Endodermal cell (in vitro differentiated cells): Measurements from ENCODE around the gene SNX3. TPM values are rescaled to one million over a fixed set of nuclear protein-coding genes. Genes with fewer than 3 reads are reported as not detected.

ENCODE experiments used
- DNase-seq: peaks from one replicate; pipeline ENCODE4 v3.0.0-alpha.2; 2017
- H3K27ac ChIP-seq: 2 replicates; pipeline ENCODE4 v1.5.1; 2013; ENCODE audit warnings: mild to moderate bottlenecking, low read depth, low read length, moderate library complexity
- H3K27me3 ChIP-seq: 2 replicates; pipeline ENCODE4 v1.6.1; 2013; ENCODE audit warnings: mild to moderate bottlenecking, low read length, moderate library complexity; ENCODE audit not compliant: insufficient read depth, control insufficient read depth, poor library complexity, severe bottlenecking
- H3K36me3 ChIP-seq: 2 replicates; pipeline ENCODE4 v1.7.0; 2013; ENCODE audit warnings: mild to moderate bottlenecking, low read length, moderate library complexity; ENCODE audit not compliant: control insufficient read depth, insufficient read depth
- H3K4me1 ChIP-seq: one replicate; pipeline ENCODE4 v1.7.0; 2013; ENCODE audit warnings: low read length; ENCODE audit not compliant: control insufficient read depth, insufficient read depth
- H3K4me3 ChIP-seq: 2 replicates; pipeline ENCODE4 v1.5.1; 2013; ENCODE audit warnings: mild to moderate bottlenecking, low read length, moderate library complexity
- H3K9ac ChIP-seq: 2 replicates; pipeline ENCODE4 v1.6.1; 2013; ENCODE audit warnings: mild to moderate bottlenecking, low read length, moderate library complexity; ENCODE audit not compliant: poor library complexity, severe bottlenecking; ENCODE audit errors: extremely low read depth
- H3K9me3 ChIP-seq: 2 replicates; pipeline ENCODE4 v1.6.1; 2013; ENCODE audit warnings: mild to moderate bottlenecking, low read length, moderate library complexity; ENCODE audit not compliant: control insufficient read depth
- H3K27ac Mint-ChIP-seq: 2 replicates; pipeline ENCODE4 v1.8.0; 2020; ENCODE audit warnings: mixed read lengths
- H3K27me3 Mint-ChIP-seq: 2 replicates; pipeline ENCODE4 v1.8.0; 2021; ENCODE audit warnings: mild to moderate bottlenecking, mixed read lengths; ENCODE audit not compliant: insufficient read depth
- H3K36me3 Mint-ChIP-seq: 2 replicates; pipeline ENCODE4 v1.8.0; 2020; ENCODE audit warnings: low read depth, mixed read lengths
- H3K4me1 Mint-ChIP-seq: 2 replicates; pipeline ENCODE4 v1.8.0; 2020; ENCODE audit warnings: mixed read lengths
- H3K4me3 Mint-ChIP-seq: 2 replicates; pipeline ENCODE4 v1.8.0; 2020; ENCODE audit warnings: mild to moderate bottlenecking, moderate library complexity, mixed read lengths
- H3K9me3 Mint-ChIP-seq: 2 replicates; pipeline ENCODE4 v1.8.0; 2020; ENCODE audit warnings: mild to moderate bottlenecking, mixed read lengths
- WGBS, 2 experiments: methylation state at CpG; one replicate each; pipeline versions ENCODE4 v1.1.5 to v1.1.7; 2013; ENCODE audit warnings: missing lambda C conversion rate in 2 of 2, mixed read lengths in 1 of 2; ENCODE audit not compliant: insufficient coverage in 1 of 2, insufficient read length in 1 of 2; 5-methylcytosine and 5-hydroxymethylcytosine counted together
- total RNA-seq, 2 donors: library from RNA; stranded (reverse); fragmentation: NEBNext Ultra II Directional in 1 of 2; extraction: Animal tissue kit (Norgen Biotek cat#: 25700) in 1 of 2; gene quantifications; 2 replicates in 1 of 2; 3 replicates in 1 of 2; pipeline ENCODE4 v1.2.1, GENCODE V29; 2021
- TF ChIP-seq, protein P1 (sequence below): fragments of 200-600 bp; sonication (generic); conservative IDR thresholded peaks from 2 replicates; pipeline ENCODE4 v1.5.0; 2021; ENCODE audit warnings: antibody characterized with exemption, mild to moderate bottlenecking

The SNX3 gene
- total RNA-seq, 2 donors from 2014 or later = 79.2 TPM

DNA sequence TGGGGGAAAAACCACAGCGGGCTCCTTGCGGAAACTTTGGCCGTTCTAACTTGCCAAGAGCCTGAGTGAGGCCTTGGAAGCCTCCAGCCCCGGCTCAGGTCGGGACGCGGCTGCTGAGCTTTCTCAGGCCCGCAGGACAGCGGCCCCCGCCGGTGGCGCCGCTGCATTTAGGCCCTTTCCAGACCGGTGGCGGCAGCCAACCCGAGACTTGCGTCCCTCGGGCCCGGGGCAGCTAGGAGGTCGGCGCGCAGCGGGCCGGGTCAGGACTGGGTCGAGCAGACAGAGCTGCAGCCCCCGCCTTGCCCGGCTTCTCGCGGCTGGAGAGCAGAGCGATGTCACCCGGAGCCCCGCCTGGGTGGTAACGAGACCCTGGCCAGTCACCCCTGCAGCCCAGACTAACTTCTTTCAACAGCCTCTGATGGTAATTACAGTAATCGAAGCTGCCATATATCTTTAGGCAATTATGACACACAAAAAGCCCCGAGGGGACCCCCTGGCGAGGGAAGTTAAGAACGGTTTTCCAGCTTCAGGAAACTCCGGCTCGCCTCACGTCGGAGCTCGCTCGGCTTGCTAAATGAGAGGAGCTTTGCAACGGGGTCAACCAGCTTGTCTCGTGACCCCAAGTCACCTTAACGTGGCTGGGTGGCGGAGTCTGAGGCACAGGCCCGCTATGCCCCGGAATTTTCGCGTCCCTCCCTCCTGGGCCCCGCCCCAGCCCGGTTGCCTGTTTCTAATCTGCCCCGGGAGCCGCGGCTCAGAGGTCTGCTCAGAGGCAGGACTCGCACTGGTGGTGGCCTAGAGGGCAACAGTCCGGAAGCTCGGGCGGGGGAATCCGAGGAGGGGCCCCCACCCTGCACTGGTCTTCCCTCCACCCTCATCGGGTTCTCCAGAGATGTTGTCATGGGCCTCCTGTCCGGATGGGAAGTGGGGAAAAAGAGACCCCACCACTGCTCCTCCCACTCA lies 92.1 kb downstream of the SNX3 start:
- no peaks in the 10 kb centered on the region for H3K9me3 ChIP-seq
- no peak overlapping the region for H3K9ac ChIP-seq
- no peak overlapping the region for H3K27ac ChIP-seq
- H3K4me1 ChIP-seq = peaks cover 16% of the 10 kb centered on the region
- TF ChIP-seq, protein P1, sequence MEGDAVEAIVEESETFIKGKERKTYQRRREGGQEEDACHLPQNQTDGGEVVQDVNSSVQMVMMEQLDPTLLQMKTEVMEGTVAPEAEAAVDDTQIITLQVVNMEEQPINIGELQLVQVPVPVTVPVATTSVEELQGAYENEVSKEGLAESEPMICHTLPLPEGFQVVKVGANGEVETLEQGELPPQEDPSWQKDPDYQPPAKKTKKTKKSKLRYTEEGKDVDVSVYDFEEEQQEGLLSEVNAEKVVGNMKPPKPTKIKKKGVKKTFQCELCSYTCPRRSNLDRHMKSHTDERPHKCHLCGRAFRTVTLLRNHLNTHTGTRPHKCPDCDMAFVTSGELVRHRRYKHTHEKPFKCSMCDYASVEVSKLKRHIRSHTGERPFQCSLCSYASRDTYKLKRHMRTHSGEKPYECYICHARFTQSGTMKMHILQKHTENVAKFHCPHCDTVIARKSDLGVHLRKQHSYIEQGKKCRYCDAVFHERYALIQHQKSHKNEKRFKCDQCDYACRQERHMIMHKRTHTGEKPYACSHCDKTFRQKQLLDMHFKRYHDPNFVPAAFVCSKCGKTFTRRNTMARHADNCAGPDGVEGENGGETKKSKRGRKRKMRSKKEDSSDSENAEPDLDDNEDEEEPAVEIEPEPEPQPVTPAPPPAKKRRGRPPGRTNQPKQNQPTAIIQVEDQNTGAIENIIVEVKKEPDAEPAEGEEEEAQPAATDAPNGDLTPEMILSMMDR = peak; percentile 70
- DNase-seq = peak; percentile 88
- H3K4me3 Mint-ChIP-seq = peak overlapping the region; percentile 12
- no peaks in the 10 kb centered on the region for H3K36me3 Mint-ChIP-seq
- peaks cover 32% of the 10 kb centered on the region for H3K4me1 Mint-ChIP-seq
- no peaks in the 10 kb centered on the region for H3K9me3 Mint-ChIP-seq
- peak overlapping the region; percentile 73 for H3K4me3 ChIP-seq
- H3K27me3 ChIP-seq = peaks cover 100% of the 10 kb centered on the region
- no peaks in the 10 kb centered on the region for H3K36me3 ChIP-seq
- peaks cover 99% of the 10 kb centered on the region for H3K27me3 Mint-ChIP-seq
- 2% methylated on average over 46 to 63 of the region's 63 CpGs for WGBS, 2 experiments
- no peak overlapping the region for H3K27ac Mint-ChIP-seq

DNA sequence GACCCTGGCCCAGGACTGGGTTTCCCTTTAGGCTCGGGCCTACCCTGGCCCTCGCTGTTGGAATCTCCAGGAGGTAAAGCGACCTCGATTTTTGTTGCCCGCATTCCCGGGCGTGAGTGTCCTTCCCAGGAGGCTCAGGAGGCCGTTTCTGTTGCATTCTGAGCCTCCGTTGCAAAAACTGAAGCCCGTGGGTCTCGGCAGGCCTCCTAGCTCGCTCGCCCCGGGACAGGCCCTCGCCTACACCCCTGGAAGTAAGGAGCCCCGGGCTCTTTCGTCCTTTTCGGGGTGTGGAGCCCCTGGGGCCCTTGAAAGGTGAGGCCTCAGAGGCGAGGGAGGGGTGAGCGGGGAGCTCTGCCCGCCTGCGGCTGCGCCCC lies 92.8 kb downstream of the SNX3 start:
- Mint-ChIP-seq H3K4me1 (peaks cover 32% of the 10 kb centered on the region), H3K36me3 (no peaks in the 10 kb centered on the region), H3K27ac (no peak overlapping the region), H3K4me3 (peak overlapping the region; percentile 49), H3K27me3 (peaks cover 99% of the 10 kb centered on the region), H3K9me3 (no peaks in the 10 kb centered on the region)
- Histone ChIP-seq H3K4me3 (peak overlapping the region; percentile 73), H3K9ac (no peak overlapping the region), H3K27me3 (peaks cover 100% of the 10 kb centered on the region), H3K27ac (no peak overlapping the region), H3K9me3 (no peaks in the 10 kb centered on the region), H3K36me3 (no peaks in the 10 kb centered on the region), H3K4me1 (peaks cover 16% of the 10 kb centered on the region)
- peak; percentile 73 for DNase-seq
- 2 to 5% methylated on average over 17 to 23 of the region's 23 CpGs for WGBS, 2 experiments
- TF ChIP-seq, protein P1 = no peak

DNA sequence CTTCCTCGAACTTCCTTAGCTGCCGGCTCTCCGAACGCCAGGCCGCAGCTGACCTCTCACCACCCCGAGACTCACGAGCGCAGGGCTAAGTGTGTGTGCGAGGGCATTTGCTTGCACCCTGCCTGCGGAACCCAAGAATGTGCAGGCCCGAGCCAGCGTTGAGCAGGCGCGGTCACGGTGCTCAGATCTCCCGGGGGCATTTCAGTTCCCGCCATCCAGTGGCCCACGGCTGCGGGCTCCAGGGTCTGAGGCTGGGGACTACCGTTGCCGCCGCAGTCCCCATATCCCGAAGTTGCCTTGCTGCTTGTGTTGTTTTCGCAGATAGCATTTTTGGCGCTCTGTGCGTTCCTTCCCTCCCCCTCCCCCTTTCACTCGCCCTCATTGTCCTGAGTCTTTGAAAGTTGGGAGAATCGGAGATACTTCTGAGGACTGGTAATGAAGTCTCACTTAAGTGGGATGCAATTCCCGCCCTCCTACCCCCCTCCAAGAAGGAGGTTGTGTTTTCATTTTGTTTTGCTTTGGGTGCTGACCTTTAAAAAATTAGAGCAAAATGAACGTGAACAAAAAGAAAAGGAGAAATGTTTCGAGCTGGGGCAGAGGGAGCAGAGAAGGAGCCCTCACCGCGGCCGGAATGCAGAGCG lies 93.3 kb downstream of the SNX3 start:
- 1 to 2% methylated on average over 20 to 35 of the region's 35 CpGs for WGBS, 2 experiments
- Mint-ChIP-seq H3K4me1 (peaks cover 32% of the 10 kb centered on the region), H3K27me3 (peaks cover 99% of the 10 kb centered on the region), H3K36me3 (no peaks in the 10 kb centered on the region), H3K4me3 (peak overlapping the region; percentile 49), H3K27ac (no peak overlapping the region), H3K9me3 (no peaks in the 10 kb centered on the region)
- Histone ChIP-seq H3K4me3 (peak overlapping the region; percentile 73), H3K27ac (no peak overlapping the region), H3K9me3 (no peaks in the 10 kb centered on the region), H3K27me3 (peaks cover 100% of the 10 kb centered on the region), H3K4me1 (peaks cover 16% of the 10 kb centered on the region), H3K36me3 (no peaks in the 10 kb centered on the region), H3K9ac (no peak overlapping the region)
- peak; percentile 86 for DNase-seq
- TF ChIP-seq, protein P1 = no peak
